Activated naive CD4-positive, alpha-beta T cell treated with anti-CD3 and anti-CD28 coated beads for 36 hours (primary cell): ENCODE measurements around the gene OTOS. TPM values are rescaled to one million over a fixed set of nuclear protein-coding genes. Genes with fewer than 3 reads are reported as not detected.

Experiments used
- CTCF ChIA-PET: fragments of 350-600 bp; sonication (Branson Sonifier 250); formaldehyde crosslinking; loops from one replicate; lab custom pipeline; 2021; ENCODE audit warnings: antibody characterized with exemption; lab: Charles Lee
- DNase-seq: peaks from one replicate; pipeline ENCODE4 v3.0.0-alpha.2; 2020
- H3K27ac Mint-ChIP-seq: one replicate; pipeline ENCODE4 v1.8.0; 2021; ENCODE audit warnings: mild to moderate bottlenecking, mixed read lengths
- H3K27me3 Mint-ChIP-seq: one replicate; pipeline ENCODE4 v1.8.0; 2021; ENCODE audit warnings: low read depth, mixed read lengths
- H3K36me3 Mint-ChIP-seq: one replicate; pipeline ENCODE4 v1.8.0; 2021; ENCODE audit warnings: low read depth, mixed read lengths
- H3K4me1 Mint-ChIP-seq: one replicate; pipeline ENCODE4 v1.8.0; 2021; ENCODE audit warnings: low read depth, mixed read lengths
- H3K4me3 Mint-ChIP-seq: one replicate; pipeline ENCODE4 v1.8.0; 2021; ENCODE audit warnings: mild to moderate bottlenecking, moderate library complexity, mixed read lengths
- H3K9me3 Mint-ChIP-seq: one replicate; pipeline ENCODE4 v1.8.0; 2021; ENCODE audit warnings: mixed read lengths
- intact Hi-C: fragments of 100-400 bp; cut with micrococcal nuclease; formaldehyde crosslinking; loops from one replicate; pipeline ENCODE4 v1.15.1; 2023
- total RNA-seq, 2 experiments: library from RNA; stranded (reverse); gene quantifications; one replicate each; pipeline ENCODE4 v1.2.3, GENCODE V29; 2021

Gene OTOS
- total RNA-seq, result not detected

- Mint-ChIP-seq H3K4me3 (no peak within 1 kb of the TSS), H3K27ac (no peak within 1 kb of the TSS), H3K4me1 (peaks cover 10% of the 10 kb centered on the region), H3K9me3 (no peaks in the 10 kb centered on the region), H3K36me3 (no peaks in the 10 kb centered on the region), H3K27me3 (no peaks in the 10 kb centered on the region)
- intact Hi-C loops, result no loop called here
- DNase-seq, result no peak
- CTCF ChIA-PET, result interaction anchor here (6.5 kb wide), 1 partner anchor 79 kb away, joined by 115 read pairs; no protein-coding TSS in a partner anchor
These were observed at the start of gene OTOS for GRCh38 chr2:240140511-240140910. Gene OTOS, minus strand, starts transcription at chr2:240140658. Its CDS starts 332 bp downstream, at chr2:240140326.

GRCh38 chr2:240189686-240190085 is 49.2 kb upstream of the OTOS start:
- no peak overlapping the region for H3K27ac Mint-ChIP-seq
- H3K4me1 Mint-ChIP-seq, result no peaks in the 10 kb centered on the region
- peaks cover 18% of the 10 kb centered on the region for H3K27me3 Mint-ChIP-seq
- no peak for DNase-seq
- no peaks in the 10 kb centered on the region for H3K36me3 Mint-ChIP-seq
- intact Hi-C loops, result no loop called here
- CTCF ChIA-PET, result no interaction called here
- no peak overlapping the region for H3K4me3 Mint-ChIP-seq
- peaks cover 11% of the 10 kb centered on the region for H3K9me3 Mint-ChIP-seq

- Mint-ChIP-seq H3K36me3 (no peaks in the 10 kb centered on the region), H3K27ac (no peak overlapping the region), H3K4me3 (no peak overlapping the region), H3K27me3 (peaks cover 22% of the 10 kb centered on the region), H3K4me1 (no peaks in the 10 kb centered on the region), H3K9me3 (peaks cover 11% of the 10 kb centered on the region)
- intact Hi-C loops, result no loop called here
- CTCF ChIA-PET, result no interaction called here
- no peak for DNase-seq
These were observed 47.6 kb upstream of the OTOS start for GRCh38 chr2:240187989-240188590.

- intact Hi-C loops, result no loop called here
- no peak for DNase-seq
- Mint-ChIP-seq H3K36me3 (no peaks in the 10 kb centered on the region), H3K4me1 (no peaks in the 10 kb centered on the region), H3K4me3 (no peak overlapping the region), H3K9me3 (peaks cover 11% of the 10 kb centered on the region), H3K27ac (no peak overlapping the region), H3K27me3 (peaks cover 22% of the 10 kb centered on the region)
- CTCF ChIA-PET, result no interaction called here
These were observed 45.8 kb upstream of the OTOS start for GRCh38 chr2:240186191-240186725.

GRCh38 chr2:240184656-240185055 is 44.2 kb upstream of the OTOS start:
- CTCF ChIA-PET, result no interaction called here
- intact Hi-C loops, result no loop called here
- DNase-seq, result no peak
- H3K4me1 Mint-ChIP-seq, result no peaks in the 10 kb centered on the region
- H3K27ac Mint-ChIP-seq, result no peak overlapping the region
- H3K27me3 Mint-ChIP-seq, result peaks cover 27% of the 10 kb centered on the region
- H3K36me3 Mint-ChIP-seq, result no peaks in the 10 kb centered on the region
- H3K4me3 Mint-ChIP-seq, result no peak overlapping the region
- H3K9me3 Mint-ChIP-seq, result peaks cover 11% of the 10 kb centered on the region

- Mint-ChIP-seq H3K27me3 (peaks cover 25% of the 10 kb centered on the region), H3K36me3 (no peaks in the 10 kb centered on the region), H3K4me3 (no peak overlapping the region), H3K9me3 (peaks cover 11% of the 10 kb centered on the region), H3K4me1 (no peaks in the 10 kb centered on the region), H3K27ac (no peak overlapping the region)
- intact Hi-C loops, result no loop called here
- no peak for DNase-seq
- CTCF ChIA-PET, result no interaction called here
These were observed 43.6 kb upstream of the OTOS start for GRCh38 chr2:240183875-240184590.

- DNase-seq, result no peak
- peaks cover 9% of the 10 kb centered on the region for H3K9me3 Mint-ChIP-seq
- intact Hi-C loops, result no loop called here
- H3K4me1 Mint-ChIP-seq, result no peaks in the 10 kb centered on the region
- no peaks in the 10 kb centered on the region for H3K36me3 Mint-ChIP-seq
- H3K27ac Mint-ChIP-seq, result no peak overlapping the region
- H3K27me3 Mint-ChIP-seq, result peaks cover 25% of the 10 kb centered on the region
- no peak overlapping the region for H3K4me3 Mint-ChIP-seq
- CTCF ChIA-PET, result no interaction called here
These were observed 42.8 kb upstream of the OTOS start for GRCh38 chr2:240183006-240183874.

GRCh38 chr2:240182476-240182875 is 42.0 kb upstream of the OTOS start:
- intact Hi-C loops, result no loop called here
- Mint-ChIP-seq H3K4me3 (no peak overlapping the region), H3K9me3 (peaks cover 2% of the 10 kb centered on the region), H3K27ac (no peak overlapping the region), H3K27me3 (peaks cover 24% of the 10 kb centered on the region), H3K36me3 (no peaks in the 10 kb centered on the region), H3K4me1 (no peaks in the 10 kb centered on the region)
- DNase-seq, result no peak
- CTCF ChIA-PET, result no interaction called here

- intact Hi-C loops, result no loop called here
- Mint-ChIP-seq H3K27me3 (peaks cover 24% of the 10 kb centered on the region), H3K27ac (no peak overlapping the region), H3K36me3 (no peaks in the 10 kb centered on the region), H3K4me3 (no peak overlapping the region), H3K4me1 (no peaks in the 10 kb centered on the region), H3K9me3 (no peaks in the 10 kb centered on the region)
- DNase-seq, result no peak
- CTCF ChIA-PET, result no interaction called here
These were observed 41.5 kb upstream of the OTOS start for GRCh38 chr2:240182001-240182400.

- no peaks in the 10 kb centered on the region for H3K9me3 Mint-ChIP-seq
- peaks cover 17% of the 10 kb centered on the region for H3K27me3 Mint-ChIP-seq
- H3K4me3 Mint-ChIP-seq, result no peak overlapping the region
- intact Hi-C loops, result no loop called here
- H3K27ac Mint-ChIP-seq, result no peak overlapping the region
- no peak for DNase-seq
- H3K4me1 Mint-ChIP-seq, result no peaks in the 10 kb centered on the region
- H3K36me3 Mint-ChIP-seq, result no peaks in the 10 kb centered on the region
- CTCF ChIA-PET, result no interaction called here
These were observed 39.6 kb upstream of the OTOS start for GRCh38 chr2:240179941-240180666.

GRCh38 chr2:240179186-240179815 is 38.8 kb upstream of the OTOS start:
- Mint-ChIP-seq H3K27ac (no peak overlapping the region), H3K4me3 (no peak overlapping the region), H3K4me1 (no peaks in the 10 kb centered on the region), H3K9me3 (no peaks in the 10 kb centered on the region), H3K36me3 (no peaks in the 10 kb centered on the region), H3K27me3 (peaks cover 19% of the 10 kb centered on the region)
- CTCF ChIA-PET, result no interaction called here
- no peak for DNase-seq
- intact Hi-C loops, result no loop called here
